Right atrium auricular region (tissue), 2 donors: Measurements from ENCODE around the gene DLGAP4. TPM values are rescaled to one million over a fixed set of nuclear protein-coding genes. Genes with fewer than 3 reads are reported as not detected.

Experiments
- DNase-seq: peaks from one replicate; pipeline ENCODE4 v3.0.0-alpha.2; 2019; ENCODE audit warnings: low spot score
- H3K27ac ChIP-seq, 2 donors: fragments of 200-600 bp; sonication (generic); 1 replicate in 1 of 2; 2 replicates in 1 of 2; pipeline ENCODE4 v1.5.1; 2016 to 2019
- H3K27me3 ChIP-seq, 2 donors: fragments of 200-600 bp; sonication (generic); one replicate each; pipeline versions ENCODE4 v1.5.1 to v1.6.0; 2017 to 2019
- H3K36me3 ChIP-seq: fragments of 200-600 bp; sonication (generic); one replicate; pipeline ENCODE4 v1.5.1; 2016
- H3K4me1 ChIP-seq, 2 donors: fragments of 200-600 bp; sonication (generic); one replicate each; pipeline versions ENCODE4 v1.5.1 to v1.6.0; 2017 to 2019
- H3K4me3 ChIP-seq, 2 donors: fragments of 200-600 bp; sonication (generic); 1 replicate in 1 of 2; 2 replicates in 1 of 2; pipeline ENCODE4 v1.5.1; 2017 to 2019; ENCODE audit warnings: mild to moderate bottlenecking in 1 of 2, moderate library complexity in 1 of 2
- H3K9me3 ChIP-seq, 2 donors: fragments of 200-600 bp; sonication (generic); one replicate each; pipeline ENCODE4 v1.5.1; 2019
- CTCF ChIP-seq, 2 donors: fragments of 200-600 bp; sonication (generic); IDR thresholded peaks; one replicate each; pipeline ENCODE4 v1.5.1; 2019; ENCODE audit warnings: antibody characterized with exemption in 2 of 2
- total RNA-seq, 2 donors: library from RNA; depleted of rRNA; stranded (reverse); fragments of >200 nt; gene quantifications; one replicate each; pipeline ENCODE4 v1.1.0, GENCODE V29; 2016

The DLGAP4 gene
- total RNA-seq, 2 donors from 2014 or later, result 30.0 to 50.2 TPM

GRCh38 chr20:36362261-36362660 is 56.1 kb downstream of the DLGAP4 start:
- TF ChIP-seq CTCF (IDR thresholded peaks at IDR 0.05), result no peak
- H3K4me1 ChIP-seq, result no peaks in the 10 kb centered on the region
- H3K9me3 ChIP-seq, result no peaks in the 10 kb centered on the region
- no peaks in the 10 kb centered on the region for H3K36me3 ChIP-seq
- H3K4me3 ChIP-seq, result no peak overlapping the region
- no peak for DNase-seq
- no peaks in the 10 kb centered on the region for H3K27me3 ChIP-seq
- no peak overlapping the region for H3K27ac ChIP-seq

- DNase-seq, result no peak
- H3K4me1 ChIP-seq, result no peaks in the 10 kb centered on the region
- TF ChIP-seq CTCF (IDR thresholded peaks at IDR 0.05), result no peak
- H3K27ac ChIP-seq, result no peak overlapping the region
- H3K36me3 ChIP-seq, result no peaks in the 10 kb centered on the region
- H3K27me3 ChIP-seq, result no peaks in the 10 kb centered on the region
- no peak overlapping the region for H3K4me3 ChIP-seq
- H3K9me3 ChIP-seq, result no peaks in the 10 kb centered on the region
Measured at GRCh38 chr20:36362978-36363713, 57.0 kb downstream of the DLGAP4 start.

GRCh38 chr20:36364506-36364905 is 58.4 kb downstream of the DLGAP4 start:
- no peak for TF ChIP-seq CTCF (IDR thresholded peaks at IDR 0.05)
- Histone ChIP-seq H3K27me3 (no peaks in the 10 kb centered on the region), H3K4me1 (no peaks in the 10 kb centered on the region), H3K9me3 (no peaks in the 10 kb centered on the region), H3K36me3 (no peaks in the 10 kb centered on the region), H3K27ac (no peak overlapping the region), H3K4me3 (no peak overlapping the region)
- DNase-seq, result no peak

- DNase-seq, result no peak
- Histone ChIP-seq H3K27me3 (no peaks in the 10 kb centered on the region), H3K27ac (no peak overlapping the region), H3K36me3 (no peaks in the 10 kb centered on the region), H3K9me3 (no peaks in the 10 kb centered on the region), H3K4me3 (no peak overlapping the region), H3K4me1 (no peaks in the 10 kb centered on the region)
- TF ChIP-seq CTCF (IDR thresholded peaks at IDR 0.05), result no peak
Measured at GRCh38 chr20:36366623-36367369, 60.7 kb downstream of the DLGAP4 start.

GRCh38 chr20:36367370-36367745 is 61.2 kb downstream of the DLGAP4 start:
- Histone ChIP-seq H3K36me3 (no peaks in the 10 kb centered on the region), H3K27ac (no peak overlapping the region), H3K4me1 (no peaks in the 10 kb centered on the region), H3K9me3 (no peaks in the 10 kb centered on the region), H3K27me3 (no peaks in the 10 kb centered on the region), H3K4me3 (no peak overlapping the region)
- no peak for TF ChIP-seq CTCF (IDR thresholded peaks at IDR 0.05)
- DNase-seq, result no peak
